ENCODE results near the gene DCAF10.

DCAF10 gene

DNA sequence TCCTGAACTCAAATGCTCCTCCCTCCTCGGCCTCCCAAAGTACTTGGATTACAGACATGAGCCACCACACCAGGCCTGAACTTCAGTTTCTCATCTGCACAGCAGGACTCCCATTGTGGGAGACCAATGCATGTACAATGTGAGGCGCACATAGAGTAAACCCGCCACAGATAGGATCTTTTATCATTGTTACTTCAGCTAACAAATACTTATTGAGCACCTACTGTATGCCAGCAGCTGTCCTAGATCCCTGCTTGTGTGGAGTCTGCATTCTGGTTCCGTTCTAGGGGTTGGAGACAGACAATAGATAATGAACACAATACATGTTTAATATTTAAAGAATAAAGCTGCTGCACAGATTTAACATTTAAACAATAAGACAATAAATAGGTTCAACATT lies 109.7 kb downstream of the DCAF10 start:
- TF ChIP-seq, protein P1, sequence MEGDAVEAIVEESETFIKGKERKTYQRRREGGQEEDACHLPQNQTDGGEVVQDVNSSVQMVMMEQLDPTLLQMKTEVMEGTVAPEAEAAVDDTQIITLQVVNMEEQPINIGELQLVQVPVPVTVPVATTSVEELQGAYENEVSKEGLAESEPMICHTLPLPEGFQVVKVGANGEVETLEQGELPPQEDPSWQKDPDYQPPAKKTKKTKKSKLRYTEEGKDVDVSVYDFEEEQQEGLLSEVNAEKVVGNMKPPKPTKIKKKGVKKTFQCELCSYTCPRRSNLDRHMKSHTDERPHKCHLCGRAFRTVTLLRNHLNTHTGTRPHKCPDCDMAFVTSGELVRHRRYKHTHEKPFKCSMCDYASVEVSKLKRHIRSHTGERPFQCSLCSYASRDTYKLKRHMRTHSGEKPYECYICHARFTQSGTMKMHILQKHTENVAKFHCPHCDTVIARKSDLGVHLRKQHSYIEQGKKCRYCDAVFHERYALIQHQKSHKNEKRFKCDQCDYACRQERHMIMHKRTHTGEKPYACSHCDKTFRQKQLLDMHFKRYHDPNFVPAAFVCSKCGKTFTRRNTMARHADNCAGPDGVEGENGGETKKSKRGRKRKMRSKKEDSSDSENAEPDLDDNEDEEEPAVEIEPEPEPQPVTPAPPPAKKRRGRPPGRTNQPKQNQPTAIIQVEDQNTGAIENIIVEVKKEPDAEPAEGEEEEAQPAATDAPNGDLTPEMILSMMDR (IDR thresholded peaks at IDR 0.05; ENCODE audit: insufficient read depth, low read length, poor library complexity, severe bottlenecking) = no peak
- Histone ChIP-seq H3K36me3 (ENCODE audit: control insufficient read depth, insufficient read depth, low read length) (no peaks in the 10 kb centered on the region), H3K4me3 (replicated peaks; ENCODE audit: low read depth, low read length) (no peak overlapping the region), H3K27me3 (replicated peaks; ENCODE audit: control insufficient read depth, insufficient read depth, low read length) (no peaks in the 10 kb centered on the region)
- no peak for DNase-seq (ENCODE audit: extremely low read depth, insufficient read length)

GRCh38 chr9:37911271-37911681 lies 110.7 kb downstream of the DCAF10 start:
- no peak for DNase-seq (ENCODE audit: extremely low read depth, insufficient read length)
- Histone ChIP-seq H3K36me3 (ENCODE audit: control insufficient read depth, insufficient read depth, low read length) (no peaks in the 10 kb centered on the region), H3K4me3 (replicated peaks; ENCODE audit: low read depth, low read length) (peak overlapping the region; percentile 57), H3K27me3 (replicated peaks; ENCODE audit: control insufficient read depth, insufficient read depth, low read length) (no peaks in the 10 kb centered on the region)
- TF ChIP-seq, protein P1 (IDR thresholded peaks at IDR 0.05; ENCODE audit: insufficient read depth, low read length, poor library complexity, severe bottlenecking) = no peak

DNA sequence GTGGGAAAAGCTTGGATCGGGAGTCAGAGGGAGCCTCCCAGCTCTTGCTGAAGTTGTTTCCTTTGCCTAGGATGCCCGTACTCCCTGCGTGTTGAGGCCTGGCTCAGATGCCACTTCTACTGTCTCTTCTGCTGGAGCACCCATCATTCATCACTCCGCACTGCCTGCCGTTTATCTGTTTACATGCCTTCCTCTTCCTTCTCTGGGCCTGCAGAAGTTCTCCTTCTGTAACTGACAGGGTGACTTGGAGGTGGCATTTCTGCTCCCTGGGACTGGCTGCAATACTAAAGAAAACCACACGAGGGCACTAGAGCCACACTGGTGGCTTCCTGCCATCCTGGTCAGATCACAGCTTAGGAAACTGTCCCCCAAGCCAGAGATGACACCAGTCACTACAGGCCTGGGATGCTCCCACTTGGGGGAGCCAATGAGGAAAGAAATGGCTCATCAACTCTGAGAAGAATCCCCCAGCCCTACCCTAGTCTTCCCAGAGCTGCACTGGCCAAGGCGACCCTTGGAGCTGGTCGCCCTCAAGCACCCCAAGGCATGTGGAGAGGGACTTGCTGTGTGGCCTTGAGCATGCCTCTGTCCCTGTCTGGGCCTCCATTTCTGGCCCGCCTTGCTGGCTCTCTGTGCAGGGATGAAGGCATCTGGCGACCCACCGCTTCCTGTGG lies 113.0 kb downstream of the DCAF10 start:
- peak; percentile 53 for DNase-seq (ENCODE audit: extremely low read depth, insufficient read length)
- Histone ChIP-seq H3K27me3 (replicated peaks; ENCODE audit: control insufficient read depth, insufficient read depth, low read length) (no peaks in the 10 kb centered on the region), H3K36me3 (ENCODE audit: control insufficient read depth, insufficient read depth, low read length) (no peaks in the 10 kb centered on the region; the same call in 1 of the 2 replicates), H3K4me3 (replicated peaks; ENCODE audit: low read depth, low read length) (no peak overlapping the region)
- TF ChIP-seq, protein P1 (IDR thresholded peaks at IDR 0.05; ENCODE audit: insufficient read depth, low read length, poor library complexity, severe bottlenecking) = peak; percentile 94

DNA sequence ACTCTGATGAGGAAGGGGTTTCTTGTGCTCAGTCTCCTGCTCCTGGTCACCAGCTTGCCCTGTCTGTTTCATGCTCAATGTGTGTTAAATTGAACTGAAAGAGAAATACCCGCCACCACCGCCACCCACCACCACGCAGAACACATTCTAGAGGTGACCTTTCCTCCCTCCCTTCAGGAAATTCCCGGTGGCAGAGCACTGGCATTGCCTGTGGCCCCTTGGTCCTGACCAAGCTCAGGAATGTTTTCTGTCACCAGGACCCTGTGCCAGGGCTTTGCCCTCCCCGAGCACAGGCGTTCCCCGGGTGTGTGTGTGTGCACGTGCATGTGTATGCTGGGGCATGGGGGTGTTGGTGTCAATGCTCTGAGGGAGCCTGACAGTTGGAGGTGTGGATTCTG lies 113.6 kb downstream of the DCAF10 start:
- TF ChIP-seq, protein P1 (IDR thresholded peaks at IDR 0.05; ENCODE audit: insufficient read depth, low read length, poor library complexity, severe bottlenecking) = no peak
- H3K27me3 ChIP-seq (replicated peaks; ENCODE audit: control insufficient read depth, insufficient read depth, low read length) = no peaks in the 10 kb centered on the region
- H3K4me3 ChIP-seq (replicated peaks; ENCODE audit: low read depth, low read length) = no peak overlapping the region
- no peak for DNase-seq (ENCODE audit: extremely low read depth, insufficient read length)
- H3K36me3 ChIP-seq (ENCODE audit: control insufficient read depth, insufficient read depth, low read length) = no peaks in the 10 kb centered on the region; the same call in 1 of the 2 replicates

DNA sequence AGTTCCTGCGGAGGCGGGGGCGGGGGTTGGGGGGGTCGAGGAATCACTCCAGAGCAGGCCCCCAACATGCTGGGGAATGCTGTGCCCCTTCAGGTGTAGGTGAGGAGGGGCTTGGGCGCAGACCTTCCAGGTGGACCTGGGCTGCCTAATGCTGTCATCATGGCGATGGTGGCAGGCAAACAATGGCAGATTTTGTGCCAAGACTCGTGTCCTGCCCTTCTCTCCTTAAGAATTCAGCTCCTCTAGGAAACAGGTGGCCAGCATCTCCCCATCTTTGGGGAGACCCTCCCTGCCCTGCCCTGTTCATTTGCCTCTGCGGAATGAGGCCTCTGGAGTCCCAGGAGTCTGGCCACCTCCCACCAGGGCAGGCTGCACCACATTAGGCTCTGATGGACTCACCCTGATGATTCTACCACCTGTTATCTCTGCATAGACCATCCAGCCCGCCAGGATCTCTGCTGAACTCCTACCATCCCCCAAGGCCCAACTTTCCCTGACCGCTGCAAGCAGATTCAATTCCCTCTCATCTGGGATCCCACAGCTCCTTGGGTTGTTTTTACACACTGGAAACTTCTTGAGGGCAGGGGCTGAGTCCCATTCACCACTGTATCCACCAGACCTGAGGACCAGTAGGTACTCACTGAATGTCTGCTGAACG lies 114.2 kb downstream of the DCAF10 start:
- Histone ChIP-seq H3K4me3 (replicated peaks; ENCODE audit: low read depth, low read length) (no peak overlapping the region), H3K36me3 (ENCODE audit: control insufficient read depth, insufficient read depth, low read length) (no peaks in the 10 kb centered on the region; the same call in 1 of the 2 replicates), H3K27me3 (replicated peaks; ENCODE audit: control insufficient read depth, insufficient read depth, low read length) (no peaks in the 10 kb centered on the region)
- no peak for DNase-seq (ENCODE audit: extremely low read depth, insufficient read length)
- TF ChIP-seq, protein P1 (IDR thresholded peaks at IDR 0.05; ENCODE audit: insufficient read depth, low read length, poor library complexity, severe bottlenecking) = no peak

Measured in GM06990 (cell line).